ENCODE measurements around the gene KCNE4.
"Not testable (repeated sequence)": the region's sequence is repeated elsewhere in the genome, so short reads cannot be mapped to it uniquely, and the experiment has no call there.

Gene KCNE4

DNA sequence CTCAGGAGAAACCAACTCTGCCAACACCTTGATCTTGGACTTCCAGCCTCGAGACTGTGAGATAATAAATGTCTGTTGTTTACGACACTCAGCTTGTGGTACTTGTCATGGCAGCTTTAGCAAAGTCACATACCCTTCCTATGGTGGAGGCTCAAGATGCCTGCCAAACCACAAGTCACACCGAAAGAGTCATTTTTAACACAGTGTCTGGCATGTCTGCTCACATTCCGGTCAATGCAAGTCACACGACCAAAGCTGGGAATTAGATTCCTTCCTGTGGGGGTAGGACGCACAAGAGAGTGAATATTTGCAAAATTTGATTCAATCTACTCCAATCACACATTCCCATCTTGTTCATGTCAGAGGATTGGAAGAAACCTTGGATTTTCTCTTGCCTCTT lies 24.6 kb downstream of the KCNE4 start:
- Histone ChIP-seq H3K27ac (no peak overlapping the region), H3K4me3 (no peak overlapping the region)
- no peak for DNase-seq (ENCODE audit: low spot score)
- TF ChIP-seq, protein P1, sequence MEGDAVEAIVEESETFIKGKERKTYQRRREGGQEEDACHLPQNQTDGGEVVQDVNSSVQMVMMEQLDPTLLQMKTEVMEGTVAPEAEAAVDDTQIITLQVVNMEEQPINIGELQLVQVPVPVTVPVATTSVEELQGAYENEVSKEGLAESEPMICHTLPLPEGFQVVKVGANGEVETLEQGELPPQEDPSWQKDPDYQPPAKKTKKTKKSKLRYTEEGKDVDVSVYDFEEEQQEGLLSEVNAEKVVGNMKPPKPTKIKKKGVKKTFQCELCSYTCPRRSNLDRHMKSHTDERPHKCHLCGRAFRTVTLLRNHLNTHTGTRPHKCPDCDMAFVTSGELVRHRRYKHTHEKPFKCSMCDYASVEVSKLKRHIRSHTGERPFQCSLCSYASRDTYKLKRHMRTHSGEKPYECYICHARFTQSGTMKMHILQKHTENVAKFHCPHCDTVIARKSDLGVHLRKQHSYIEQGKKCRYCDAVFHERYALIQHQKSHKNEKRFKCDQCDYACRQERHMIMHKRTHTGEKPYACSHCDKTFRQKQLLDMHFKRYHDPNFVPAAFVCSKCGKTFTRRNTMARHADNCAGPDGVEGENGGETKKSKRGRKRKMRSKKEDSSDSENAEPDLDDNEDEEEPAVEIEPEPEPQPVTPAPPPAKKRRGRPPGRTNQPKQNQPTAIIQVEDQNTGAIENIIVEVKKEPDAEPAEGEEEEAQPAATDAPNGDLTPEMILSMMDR (IDR thresholded peaks at IDR 0.05), result no peak

DNA sequence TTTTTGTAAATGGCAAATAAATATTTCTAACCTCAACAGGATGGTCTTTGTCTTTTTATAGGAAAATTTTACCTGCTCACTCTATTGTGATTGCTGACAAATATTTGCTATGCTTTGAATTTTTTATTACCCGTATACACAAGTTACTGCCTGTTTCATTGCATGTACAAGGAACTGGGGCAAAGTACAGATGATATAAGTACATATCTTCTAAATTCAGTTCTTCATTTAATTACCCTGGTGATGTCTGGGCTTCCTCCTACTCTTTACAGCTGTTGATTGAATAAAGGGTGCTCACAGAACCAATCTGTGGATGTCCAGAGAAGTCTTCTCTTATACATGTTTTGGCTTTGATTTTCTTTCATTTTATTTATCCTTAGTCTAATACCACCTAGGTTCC lies 26.5 kb downstream of the KCNE4 start:
- DNase-seq (ENCODE audit: low spot score), result no peak
- Histone ChIP-seq H3K27ac (no peak overlapping the region), H3K4me3 (no peak overlapping the region)
- TF ChIP-seq, protein P1 (IDR thresholded peaks at IDR 0.05), result no peak

DNA sequence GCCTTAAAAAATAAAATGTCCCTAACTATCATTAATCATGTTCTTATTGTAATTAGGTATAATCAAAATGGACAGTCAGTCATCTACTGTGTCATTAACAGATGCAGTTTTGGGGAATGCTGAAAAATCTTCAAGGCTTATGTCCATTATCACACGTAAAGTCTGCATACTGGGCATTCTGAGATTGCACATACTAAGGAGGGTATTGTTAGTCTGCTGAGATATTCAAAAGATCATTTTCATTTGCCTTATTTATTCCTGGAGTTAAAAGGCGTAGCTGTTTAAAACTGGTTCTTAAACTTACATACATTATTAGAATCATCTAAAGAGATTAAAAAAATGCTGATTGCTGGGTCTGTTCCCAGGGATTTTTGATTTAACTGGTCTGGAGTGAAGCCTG lies 27.4 kb downstream of the KCNE4 start:
- TF ChIP-seq, protein P1 (IDR thresholded peaks at IDR 0.05), result no peak
- no peak for DNase-seq (ENCODE audit: low spot score)
- Histone ChIP-seq H3K27ac (no peak overlapping the region), H3K4me3 (no peak overlapping the region)

DNA sequence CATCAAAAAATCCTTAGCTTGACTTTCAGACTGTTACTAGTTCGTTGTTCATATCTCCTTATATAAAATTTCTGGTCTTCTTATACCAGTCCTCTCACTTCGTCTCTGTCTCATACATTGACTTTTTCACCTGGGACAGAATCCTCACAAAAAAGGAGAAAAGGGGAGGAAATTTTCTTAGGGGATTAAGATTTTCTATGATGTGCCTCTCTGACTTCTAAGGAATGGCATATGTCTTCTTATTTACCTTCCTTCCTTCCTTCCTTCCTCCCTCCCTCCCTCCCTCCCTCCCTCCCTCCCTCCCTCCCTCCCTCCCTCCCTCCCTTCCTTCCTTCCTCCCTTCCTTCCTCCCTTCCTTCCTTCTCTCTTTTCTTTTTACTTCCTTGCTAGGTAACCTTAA lies 27.9 kb downstream of the KCNE4 start:
- Histone ChIP-seq H3K27ac (no peak overlapping the region), H3K4me3 (no peak overlapping the region)
- TF ChIP-seq, protein P1 (IDR thresholded peaks at IDR 0.05), result no peak
- no peak for DNase-seq (ENCODE audit: low spot score)

DNA sequence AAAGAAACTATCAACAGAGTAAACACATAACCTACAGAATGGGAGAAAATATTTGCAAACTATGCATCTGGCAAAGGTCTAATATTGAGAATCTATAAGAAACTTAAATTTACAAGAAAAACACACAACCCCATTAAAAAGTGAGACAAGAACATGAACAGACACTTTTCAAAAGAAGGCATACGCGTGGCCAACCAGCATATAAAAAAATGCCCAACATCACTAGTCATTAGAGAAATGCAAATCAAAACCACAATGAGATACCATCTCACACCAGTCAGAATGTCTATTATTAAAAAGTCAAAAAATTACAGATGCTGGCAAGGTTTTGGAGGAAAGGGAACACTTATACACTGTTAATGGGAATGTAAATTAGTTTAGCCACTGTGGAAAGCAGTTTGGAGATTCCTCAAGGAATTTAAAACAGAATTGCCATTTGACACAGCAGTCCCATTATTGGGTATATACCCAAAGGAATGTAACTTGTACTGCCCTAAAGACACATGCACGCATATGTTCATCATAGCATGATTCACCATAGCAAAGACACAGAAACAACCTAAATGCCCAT lies 28.9 kb downstream of the KCNE4 start:
- not testable (repeated sequence) for H3K27ac ChIP-seq; DNase-seq (ENCODE audit: low spot score); H3K4me3 ChIP-seq

DNA sequence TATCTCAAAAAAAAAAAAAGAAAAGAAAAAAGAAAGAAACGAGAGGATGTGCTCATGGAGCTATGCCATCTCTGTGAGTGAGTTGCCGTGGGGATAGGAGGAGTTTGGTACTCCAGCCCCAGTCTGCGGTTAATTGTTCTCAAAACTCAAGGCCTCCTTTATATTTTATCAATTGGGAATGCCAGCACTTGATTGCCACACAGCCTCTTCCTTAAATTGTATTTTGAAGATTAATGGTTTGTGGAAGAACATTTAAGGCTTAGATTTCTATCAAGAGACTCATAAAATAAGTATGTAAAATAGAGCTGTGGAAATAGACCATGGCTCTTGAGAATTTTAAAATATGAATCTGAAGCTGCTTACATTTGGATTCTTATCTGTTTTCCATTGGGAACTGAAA lies 29.8 kb downstream of the KCNE4 start:
- DNase-seq (ENCODE audit: low spot score), result no peak
- H3K27ac ChIP-seq, result no peak overlapping the region
- no peak overlapping the region for H3K4me3 ChIP-seq
- TF ChIP-seq, protein P1 (IDR thresholded peaks at IDR 0.05), result no peak

DNA sequence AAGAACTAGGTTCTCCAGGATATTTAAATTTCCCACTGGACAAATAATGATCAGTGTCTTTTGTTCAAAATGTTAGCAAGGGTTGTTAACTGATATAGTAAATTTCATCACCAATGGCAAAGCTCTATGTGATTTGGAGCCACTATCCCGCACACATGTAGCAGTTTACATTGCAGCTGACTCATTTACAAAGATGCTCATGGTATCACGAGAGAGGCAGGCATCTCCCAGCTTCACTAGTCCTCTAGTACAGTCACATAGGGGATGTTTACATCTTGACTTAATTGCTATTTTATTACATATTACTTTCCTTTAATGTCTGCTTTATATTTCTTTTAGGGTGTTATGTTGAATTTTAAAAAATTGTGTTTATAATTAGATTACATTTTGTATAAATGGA lies 30.7 kb downstream of the KCNE4 start:
- Histone ChIP-seq H3K27ac (no peak overlapping the region), H3K4me3 (no peak overlapping the region)
- no peak for DNase-seq (ENCODE audit: low spot score)
- TF ChIP-seq, protein P1 (IDR thresholded peaks at IDR 0.05), result no peak
